Stimulated activated CD4-positive, alpha-beta T cell treated with anti-CD3 and anti-CD28 coated beads, Interleukin-15, amount 100 ng/mL, for 1 hour (primary cell): Measurements from ENCODE around the gene SLC12A8.

Experiments used
- DNase-seq, 2 donors: peaks; one replicate each; pipeline ENCODE4 v3.0.0-alpha.2; 2020; ENCODE audit warnings: low read depth in 1 of 2, low spot score in 1 of 2

The SLC12A8 gene

DNA sequence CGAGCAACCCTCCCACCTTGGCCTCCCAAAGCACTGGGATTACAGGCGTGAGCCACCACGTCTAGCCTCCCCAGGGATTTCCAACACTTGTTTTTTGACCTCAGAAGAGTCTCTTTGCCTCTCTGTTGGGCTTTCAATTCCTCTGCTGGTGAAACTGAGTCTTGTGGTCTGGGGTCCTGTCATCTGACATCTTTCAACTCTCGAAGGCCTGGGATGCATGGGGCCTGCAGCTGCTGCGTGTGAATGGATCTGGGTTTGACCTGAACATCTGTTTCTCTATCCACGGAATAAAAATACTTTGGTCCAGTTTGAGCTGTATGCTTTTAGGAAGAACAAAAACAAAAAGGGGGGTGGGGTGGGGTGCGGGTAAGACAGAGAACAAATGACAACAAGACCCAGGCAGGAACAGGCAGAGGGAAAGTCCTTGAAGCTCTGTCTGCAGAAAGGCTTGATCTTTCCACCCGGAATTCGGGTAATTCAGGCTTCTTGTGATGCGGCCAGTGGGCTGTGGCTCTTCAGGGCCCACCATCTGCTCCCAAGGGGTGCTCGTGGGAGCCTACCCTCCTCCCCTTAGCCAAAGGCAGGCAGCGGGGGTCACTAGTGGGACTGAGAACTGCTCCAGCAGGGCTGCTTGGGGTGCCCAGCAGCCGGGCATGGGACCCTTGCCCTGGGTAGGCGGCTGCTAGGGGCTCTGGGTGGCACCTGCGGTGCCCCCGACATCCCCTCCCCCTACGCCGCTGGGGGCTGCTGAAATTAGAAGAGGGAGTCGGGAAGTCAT lies 71.5 kb downstream of the SLC12A8 start:
- no peak for DNase-seq

- DNase-seq = no peak
Measured at GRCh38 chr3:125140011-125140817, 72.3 kb downstream of the SLC12A8 start.

GRCh38 chr3:125139386-125139785 lies 73.2 kb downstream of the SLC12A8 start:
- DNase-seq = no peak

DNA sequence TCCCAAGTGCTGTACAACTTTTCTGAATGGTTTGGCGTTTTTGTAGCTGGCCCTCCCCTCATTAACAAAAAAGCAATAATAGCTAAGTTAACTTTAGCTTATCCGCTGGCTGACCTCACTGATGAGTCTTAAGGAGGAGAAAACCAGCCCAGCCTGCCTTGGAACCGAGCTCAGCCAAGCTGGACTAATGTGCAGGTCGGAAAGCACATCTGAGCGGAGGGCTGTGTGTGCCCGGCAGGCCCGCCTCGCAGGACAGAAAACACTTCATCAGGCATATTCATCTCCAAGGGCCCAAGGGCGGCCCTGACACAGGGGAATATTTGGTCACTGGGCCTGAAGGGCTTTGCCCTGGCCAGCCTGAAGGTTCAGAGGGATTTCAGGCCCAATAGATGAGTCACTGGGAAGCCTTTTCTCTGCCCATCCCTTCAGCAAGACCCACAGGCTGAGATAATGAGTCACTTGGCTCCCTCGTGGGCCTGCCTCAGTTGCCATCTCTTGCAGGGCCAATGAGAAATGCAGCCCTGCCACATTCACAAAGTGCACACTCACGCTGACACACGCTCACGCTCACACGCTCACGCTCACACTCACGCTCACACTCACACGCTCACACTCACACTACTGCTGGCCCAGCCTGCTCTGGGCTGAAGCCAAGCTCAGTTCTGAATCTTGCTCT lies 75.1 kb downstream of the SLC12A8 start:
- DNase-seq = no peak

- DNase-seq = no peak
Measured at GRCh38 chr3:125136966-125137357, 75.6 kb downstream of the SLC12A8 start.

DNA sequence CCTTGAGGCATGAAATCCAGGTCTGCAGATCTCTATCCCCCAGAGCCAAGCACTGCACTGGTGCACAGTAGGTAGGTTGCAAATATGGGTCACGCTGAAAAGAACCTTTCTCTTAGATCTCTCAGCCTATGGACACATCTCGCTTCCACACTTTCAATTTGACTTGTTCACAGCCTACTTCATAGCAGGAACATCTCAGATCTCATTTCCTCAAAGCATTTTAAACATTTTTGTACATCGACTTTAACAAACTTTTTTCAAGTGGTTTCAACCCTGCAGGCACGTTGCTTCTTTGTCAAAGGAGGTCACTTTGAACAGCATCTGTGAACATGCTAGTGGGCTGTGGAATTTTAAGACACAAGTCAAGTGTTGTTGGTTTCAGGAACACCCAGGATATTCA lies 76.0 kb downstream of the SLC12A8 start:
- DNase-seq = no peak

DNA sequence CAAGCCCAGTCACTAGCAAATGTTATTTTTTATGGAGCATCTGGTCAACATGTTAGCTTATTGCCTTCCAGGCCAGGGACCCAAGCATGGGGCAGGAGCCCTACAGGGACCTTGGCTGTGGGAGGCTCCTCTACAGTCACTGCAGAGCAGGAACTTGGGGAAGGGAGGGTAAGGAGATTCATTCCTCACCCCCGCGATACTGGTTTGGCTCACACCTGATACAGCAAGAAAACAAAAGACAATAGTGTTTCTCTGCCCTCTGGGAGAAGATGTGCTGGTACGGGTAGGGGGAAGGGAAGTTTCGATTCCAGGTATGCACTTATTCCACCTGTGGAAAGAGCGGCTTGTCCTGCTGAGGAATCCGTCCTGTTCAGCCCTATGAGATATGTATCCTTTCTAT lies 77.6 kb downstream of the SLC12A8 start:
- no peak for DNase-seq

- DNase-seq = no peak
Measured at GRCh38 chr3:125132815-125133214, 79.7 kb downstream of the SLC12A8 start.

GRCh38 chr3:125129512-125129997 lies 83.0 kb downstream of the SLC12A8 start:
- DNase-seq = no peak

DNA sequence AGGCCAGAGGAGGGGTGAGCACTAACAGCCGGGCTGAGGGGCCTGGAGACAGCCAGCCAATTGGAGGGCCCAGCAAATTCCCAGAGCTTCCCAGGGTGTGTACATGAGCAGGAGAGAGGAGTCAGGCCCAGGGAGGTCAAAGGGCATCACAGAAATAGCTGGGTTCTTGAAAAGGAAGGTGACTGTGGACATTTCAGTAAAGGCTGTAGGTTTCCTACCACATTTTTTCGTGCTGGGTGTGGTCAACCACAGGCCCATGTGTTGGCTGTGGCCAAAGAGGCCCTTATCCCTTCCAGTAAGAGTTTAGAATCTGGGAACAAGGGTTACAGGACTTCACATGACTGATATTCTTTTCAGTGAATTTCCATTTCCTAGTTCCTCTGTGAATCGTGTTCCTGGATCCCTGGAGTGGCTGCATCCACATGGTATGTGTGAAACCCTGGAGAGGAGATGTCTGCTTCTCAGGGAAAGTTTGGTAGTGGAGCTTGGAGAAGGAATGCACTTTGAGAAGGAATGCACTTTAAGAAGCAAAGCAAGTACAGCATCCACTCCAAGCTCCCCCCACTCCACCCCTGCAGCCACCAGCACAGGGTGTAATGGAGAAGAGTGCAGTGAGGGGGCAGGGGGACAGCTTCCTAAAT lies 83.6 kb downstream of the SLC12A8 start:
- no peak for DNase-seq

- no peak for DNase-seq
Measured at GRCh38 chr3:125126323-125126722, 86.2 kb downstream of the SLC12A8 start.

DNA sequence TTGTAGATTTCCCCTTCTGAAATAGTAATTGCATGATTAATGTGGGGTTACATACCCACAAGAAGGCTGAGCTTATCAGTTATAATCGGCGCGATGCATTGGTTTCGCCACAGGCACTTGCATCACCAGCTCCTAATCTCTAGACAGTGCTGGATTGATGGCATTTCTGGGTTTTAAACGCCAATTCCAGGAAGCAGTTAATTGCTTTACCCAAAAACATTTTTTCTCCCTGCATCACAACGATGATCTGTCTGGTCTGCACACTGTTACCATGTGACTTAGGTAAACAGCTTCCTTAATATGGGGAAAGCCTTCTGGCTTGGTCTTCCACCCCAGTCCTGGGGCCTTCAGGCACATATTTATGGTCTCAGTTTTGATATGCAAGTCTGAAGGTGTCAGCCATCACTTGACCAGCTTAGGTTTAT lies 86.7 kb downstream of the SLC12A8 start:
- DNase-seq = no peak

- no peak for DNase-seq
Measured at GRCh38 chr3:125123451-125124305, 88.9 kb downstream of the SLC12A8 start.

GRCh38 chr3:125121246-125122010 lies 91.1 kb downstream of the SLC12A8 start:
- DNase-seq = no peak

- no peak for DNase-seq
Measured at GRCh38 chr3:125120379-125121122, 92.0 kb downstream of the SLC12A8 start.

DNA sequence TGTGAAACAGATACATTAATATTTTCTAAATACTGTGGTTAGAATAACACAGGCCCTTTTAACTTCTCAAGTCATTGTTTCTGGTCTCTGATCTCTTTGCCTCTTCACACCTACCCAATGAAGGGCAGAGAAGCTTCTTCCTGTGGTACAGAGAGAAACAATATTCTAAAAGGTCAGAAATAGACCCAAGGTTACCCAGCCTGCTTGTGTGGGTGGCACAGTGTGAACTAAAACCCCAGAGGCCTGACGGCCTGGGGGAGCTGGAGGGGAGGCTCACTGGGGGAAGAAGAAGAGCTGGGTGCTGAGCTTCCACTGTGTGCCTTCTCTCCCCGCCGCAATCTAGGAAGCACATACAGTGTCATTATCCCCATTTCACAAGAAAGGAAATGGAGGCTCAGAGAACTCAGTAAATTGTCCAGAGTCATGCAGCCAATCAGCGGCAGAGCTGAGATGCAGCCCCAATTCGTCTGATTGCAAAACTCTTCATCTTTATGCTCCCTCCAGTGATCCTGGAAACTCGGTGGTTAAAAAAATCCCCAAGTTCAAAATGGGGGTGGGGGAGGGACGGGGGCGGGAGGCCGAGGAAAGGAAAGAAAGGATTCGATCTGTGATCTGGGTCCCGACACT lies 92.7 kb downstream of the SLC12A8 start:
- no peak for DNase-seq

- DNase-seq = no peak
Measured at GRCh38 chr3:125118600-125118999, 93.9 kb downstream of the SLC12A8 start.

- DNase-seq = no peak
Measured at GRCh38 chr3:125117631-125118191, 94.8 kb downstream of the SLC12A8 start.
